SK-N-SH treated with all-trans-retinoic acid at 6 μM for 48 hours (cell line): ENCODE results near the gene TMC2.
A peak's percentile ranks its signal among the peaks of the same experiment; 100 is the strongest.

ENCODE experiments used
- ATAC-seq: fragments of 200-7000 bp; cut with Tn5 transposase; 3 replicates; pipeline ENCODE4 v1.9.1; 2020; ENCODE audit warnings: mild to moderate bottlenecking, moderate library complexity
- CREB5 ChIP-seq: fragments of 250-450 bp; sonication (Bioruptor Pico); IDR thresholded peaks from 2 replicates; pipeline ENCODE4 v1.5.1; 2020; ENCODE audit warnings: low read depth, mild to moderate bottlenecking, moderate library complexity
- CSDC2 ChIP-seq: fragments of 250-450 bp; sonication (Bioruptor Pico); IDR thresholded peaks from 2 replicates; pipeline ENCODE4 v1.5.0; 2020; ENCODE audit warnings: mild to moderate bottlenecking, moderate library complexity
- ESRRG ChIP-seq: fragments of 250-450 bp; sonication (Bioruptor Pico); IDR thresholded peaks from 2 replicates; pipeline ENCODE4 v1.6.1; 2021; ENCODE audit warnings: mild to moderate bottlenecking
- GLIS3 ChIP-seq: fragments of 250-450 bp; sonication (Bioruptor Pico); IDR thresholded peaks from 2 replicates; pipeline ENCODE4 v1.5.0; 2020; ENCODE audit warnings: mild to moderate bottlenecking, moderate library complexity
- ISL1 ChIP-seq: fragments of 250-450 bp; sonication (Bioruptor Pico); IDR thresholded peaks from 2 replicates; pipeline ENCODE4 v2.1.2; 2022; ENCODE audit warnings: mild to moderate bottlenecking, moderate library complexity
- OSR1 ChIP-seq: fragments of 250-450 bp; sonication (Bioruptor Pico); IDR thresholded peaks from 2 replicates; pipeline ENCODE4 v1.8.0; 2022; ENCODE audit warnings: moderate library complexity, mild to moderate bottlenecking, inconsistent platforms
- POU6F1 ChIP-seq: fragments of 250-450 bp; sonication (Bioruptor Pico); IDR thresholded peaks from 2 replicates; pipeline ENCODE4 v1.8.0; 2021; ENCODE audit warnings: low read depth, mild to moderate bottlenecking, moderate library complexity, borderline replicate concordance
- PPARA ChIP-seq: fragments of 250-450 bp; sonication (Bioruptor Pico); IDR thresholded peaks from 2 replicates; pipeline ENCODE4 v1.5.0; 2020; ENCODE audit warnings: mild to moderate bottlenecking, borderline replicate concordance
- RARB ChIP-seq: fragments of 250-450 bp; sonication (Bioruptor Pico); IDR thresholded peaks from 2 replicates; pipeline ENCODE4 v1.8.0; 2021; ENCODE audit warnings: mild to moderate bottlenecking, moderate library complexity
- SNAI2 ChIP-seq: fragments of 250-450 bp; sonication (Bioruptor Pico); IDR thresholded peaks from 2 replicates; pipeline ENCODE4 v1.5.0; 2020; ENCODE audit warnings: mild to moderate bottlenecking, moderate library complexity
- TOX ChIP-seq: fragments of 250-450 bp; sonication (Bioruptor Pico); IDR thresholded peaks from 2 replicates; pipeline ENCODE4 v1.8.0; 2021; ENCODE audit warnings: mild to moderate bottlenecking, moderate library complexity, borderline replicate concordance
- TSHZ2 ChIP-seq: fragments of 250-450 bp; sonication (Bioruptor Pico); IDR thresholded peaks from 2 replicates; pipeline ENCODE4 v1.5.0; 2020; ENCODE audit warnings: mild to moderate bottlenecking, moderate library complexity
- ZC3H10 ChIP-seq: fragments of 250-450 bp; sonication (Bioruptor Pico); IDR thresholded peaks from 2 replicates; pipeline ENCODE4 v1.5.1; 2021; ENCODE audit warnings: mild to moderate bottlenecking, moderate library complexity
- ZFP30 ChIP-seq: fragments of 450-650 bp; formaldehyde crosslinking; IDR thresholded peaks from 2 replicates; pipeline ENCODE4 v1.5.0; 2022; ENCODE audit warnings: mild to moderate bottlenecking, moderate library complexity
- ZNF565 ChIP-seq: fragments of 450-650 bp; formaldehyde crosslinking; conservative IDR thresholded peaks from 2 replicates; pipeline ENCODE4 v1.5.0; 2020; ENCODE audit warnings: low read depth, mild to moderate bottlenecking, moderate library complexity
- ZNF8 ChIP-seq: fragments of 450-650 bp; formaldehyde crosslinking; IDR thresholded peaks from 2 replicates; pipeline ENCODE4 v1.5.0; 2020; ENCODE audit warnings: mild to moderate bottlenecking, moderate library complexity

TMC2 gene

GRCh38 chr20:2585811-2586210 lies 49.4 kb downstream of the TMC2 start:
- ATAC-seq, result peak; percentile 27; the same call in 1 of the 3 replicates

DNA sequence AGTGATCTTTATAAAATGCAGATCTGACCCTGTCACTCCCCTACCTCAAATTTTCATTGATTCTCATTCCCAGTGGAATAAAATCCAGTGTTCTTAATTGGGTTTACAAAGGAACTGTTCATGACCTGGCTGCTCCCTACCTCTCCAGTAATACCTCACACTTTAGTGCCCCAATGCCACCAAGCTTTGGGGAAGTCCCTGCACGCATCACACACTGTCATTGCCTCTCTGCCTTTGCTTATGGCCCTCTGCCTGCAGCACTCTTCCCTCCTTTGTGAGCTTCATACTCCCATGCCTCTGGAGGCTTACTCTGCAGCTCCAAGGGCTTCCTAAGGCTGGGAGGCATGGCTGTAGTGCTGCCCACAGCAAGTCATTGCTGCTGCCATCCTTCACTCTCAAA lies 57.4 kb downstream of the TMC2 start:
- ATAC-seq, result no peak
- no peak for TF ChIP-seq PPARA (CRISPR knock-in tag)
- no peak for TF ChIP-seq CREB5 (CRISPR knock-in tag)
- no peak for TF ChIP-seq ZC3H10
- no peak for TF ChIP-seq ZNF8 (CRISPR knock-in tag)
- TF ChIP-seq OSR1 (CRISPR knock-in tag), result no peak
- TF ChIP-seq ESRRG (CRISPR knock-in tag), result no peak

More at GRCh38 chr20:2585811-2586210, 49.4 kb downstream of the TMC2 start:
- TF ChIP-seq PPARA (CRISPR knock-in tag) (no peak), TOX (CRISPR knock-in tag) (no peak), ZFP30 (CRISPR knock-in tag) (no peak), RARB (CRISPR knock-in tag) (no peak), POU6F1 (CRISPR knock-in tag) (no peak), OSR1 (CRISPR knock-in tag) (no peak), CSDC2 (CRISPR knock-in tag) (no peak), ISL1 (CRISPR knock-in tag) (no peak), ZNF8 (CRISPR knock-in tag) (no peak), ZC3H10 (no peak), ZNF565 (CRISPR knock-in tag) (no peak), GLIS3 (no peak)
- TF ChIP-seq, all 23 proteins: peak for 0

DNA sequence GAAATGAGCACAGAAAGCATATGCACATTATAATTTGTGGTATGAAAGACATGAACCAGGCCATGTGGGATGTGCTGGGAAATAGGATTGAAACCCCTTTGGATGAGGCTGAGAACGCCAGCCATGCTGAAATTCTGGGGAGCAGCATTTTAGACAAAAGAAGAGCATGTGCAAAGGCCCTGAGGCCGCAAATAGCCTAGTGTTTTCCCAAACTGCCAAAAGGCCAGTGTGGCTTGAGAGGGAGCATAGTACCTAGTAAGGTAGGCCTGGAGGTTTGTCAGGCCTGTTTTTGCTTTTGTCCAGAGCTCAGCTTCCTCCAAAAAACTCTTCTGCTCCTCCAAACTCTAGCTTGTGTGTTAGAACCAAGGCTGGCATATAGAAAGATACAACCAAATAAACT lies 58.7 kb downstream of the TMC2 start:
- no peak for ATAC-seq
- no peak for TF ChIP-seq TSHZ2 (CRISPR knock-in tag)
- no peak for TF ChIP-seq ZNF8 (CRISPR knock-in tag)

- ATAC-seq, result no peak
- TF ChIP-seq OSR1 (CRISPR knock-in tag), result no peak
Measured at GRCh38 chr20:2596673-2597279, 60.4 kb downstream of the TMC2 start.

DNA sequence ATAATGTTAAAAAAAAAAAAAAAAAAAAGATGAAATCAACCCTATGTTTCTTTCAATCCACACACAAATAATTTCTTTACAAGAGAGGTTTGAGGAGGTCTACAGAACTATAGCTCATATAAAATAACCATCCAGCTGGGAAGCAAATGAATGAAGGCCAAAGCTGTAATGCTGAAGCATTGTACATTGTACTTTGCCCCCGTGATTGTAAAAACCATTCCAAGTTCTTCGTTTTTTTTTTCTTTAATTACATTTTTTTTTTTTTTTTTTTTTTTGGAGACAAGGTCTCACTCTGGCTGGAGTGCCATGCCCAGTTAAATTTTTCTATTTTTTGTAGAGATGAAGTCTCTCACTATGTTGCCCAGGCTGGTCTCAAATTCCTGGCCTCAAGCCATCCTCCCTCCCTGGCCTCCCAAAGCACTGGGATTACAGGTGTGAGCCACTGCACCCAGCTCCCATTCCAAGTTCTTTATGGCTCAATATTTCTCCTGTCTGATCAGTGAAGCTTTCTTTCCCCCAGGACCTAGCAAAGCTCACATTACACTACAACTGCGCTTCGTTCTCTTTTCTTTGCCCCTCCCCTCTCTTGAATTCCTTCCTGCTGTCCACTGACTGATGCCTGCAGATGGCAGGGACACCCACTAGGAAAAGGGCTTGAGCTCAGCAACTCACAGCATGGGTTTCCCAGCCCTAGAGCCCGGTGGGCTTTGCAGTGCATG lies 63.1 kb downstream of the TMC2 start:
- ATAC-seq, result no peak; the same call in 2 of the 3 replicates
- no peak for TF ChIP-seq GLIS3
- no peak for TF ChIP-seq ZNF8 (CRISPR knock-in tag)

GRCh38 chr20:2602046-2602735 lies 65.8 kb downstream of the TMC2 start:
- TF ChIP-seq GLIS3 (no peak), OSR1 (CRISPR knock-in tag) (no peak), SNAI2 (CRISPR knock-in tag) (no peak)
- ATAC-seq, result no peak
